GM18502 (cell line): ENCODE measurements around the gene BTG2.
A peak's percentile ranks its signal among the peaks of the same experiment; 100 is the strongest.

Experiments
- ATAC-seq: cut with Tn5 transposase; IDR thresholded peaks from one replicate; pipeline ENCODE4 v1.9.1; 2021; ENCODE audit warnings: mild to moderate bottlenecking; ENCODE audit not compliant: unreplicated experiment, poor library complexity

BTG2 gene

GRCh38 chr1:203290261-203291089, 14.8 kb upstream of the BTG2 start:
- peak; percentile 45 for ATAC-seq

GRCh38 chr1:203291201-203292096, 13.9 kb upstream of the BTG2 start:
- ATAC-seq = no peak

GRCh38 chr1:203295796-203296195, 9.5 kb upstream of the BTG2 start:
- no peak for ATAC-seq

- no peak for ATAC-seq
Measured at GRCh38 chr1:203296460-203297073, 8.8 kb upstream of the BTG2 start.

GRCh38 chr1:203299169-203299568, 6.2 kb upstream of the BTG2 start:
- peak; percentile 49 for ATAC-seq

- ATAC-seq = peak; percentile 35
Measured at GRCh38 chr1:203299719-203300429, 5.4 kb upstream of the BTG2 start.

- no peak for ATAC-seq
Measured at GRCh38 chr1:203300441-203301330, 4.6 kb upstream of the BTG2 start.

- no peak for ATAC-seq
Measured at GRCh38 chr1:203301331-203301668, 4.0 kb upstream of the BTG2 start.

- ATAC-seq = no peak
Measured at GRCh38 chr1:203302456-203302855, 2.9 kb upstream of the BTG2 start.

GRCh38 chr1:203302894-203303293, 2.4 kb upstream of the BTG2 start:
- ATAC-seq = no peak

- ATAC-seq = no peak
Measured at GRCh38 chr1:203304391-203304918, 864 bp upstream of the BTG2 start.

GRCh38 chr1:203305809-203306088, 430 bp downstream of the BTG2 start:
- ATAC-seq = no peak

- ATAC-seq = no peak
Measured at GRCh38 chr1:203306089-203306964, 1.0 kb downstream of the BTG2 start.

- no peak for ATAC-seq
Measured at GRCh38 chr1:203306965-203307541, 1.7 kb downstream of the BTG2 start.

- ATAC-seq = no peak
Measured at GRCh38 chr1:203307641-203308126, 2.4 kb downstream of the BTG2 start.

GRCh38 chr1:203308328-203308922, 3.1 kb downstream of the BTG2 start:
- no peak for ATAC-seq

- ATAC-seq = no peak
Measured at GRCh38 chr1:203308923-203309331, 3.6 kb downstream of the BTG2 start.
